Measurements from ENCODE around the gene BEND6. TPM values are rescaled to one million over a fixed set of nuclear protein-coding genes. Genes with fewer than 3 reads are reported as not detected.
"Not testable (repeated sequence)": the region's sequence is repeated elsewhere in the genome, so short reads cannot be mapped to it uniquely, and the experiment has no call there.

Gene BEND6
- total RNA-seq, 4 donors from 2014 or later: 0.55 to 0.79 TPM; not detected in 2

DNA sequence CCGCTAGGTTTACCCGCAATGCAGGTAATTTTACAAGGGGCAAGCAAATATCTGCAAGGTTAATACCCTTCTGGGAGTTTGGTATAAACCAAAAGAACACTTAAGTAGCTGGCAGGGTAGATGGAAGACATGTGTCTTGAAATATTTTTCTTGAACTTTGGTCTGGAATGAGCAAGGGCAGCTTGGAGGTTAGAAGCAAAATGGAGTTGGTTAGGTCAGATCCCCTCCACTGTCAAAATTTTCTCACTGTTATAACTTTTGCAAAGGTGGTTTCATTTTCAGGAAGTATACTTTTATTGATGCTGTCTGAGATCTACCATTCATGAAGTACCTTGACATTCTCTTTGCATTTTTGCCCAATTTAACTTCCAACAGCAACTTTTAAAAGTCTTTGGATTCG is 78.3 kb downstream of the BEND6 start:
- Histone ChIP-seq H3K9me3 (no peaks in the 10 kb centered on the region), H3K4me3 (no peak overlapping the region), H3K27ac (no peak overlapping the region), H3K4me1 (no peaks in the 10 kb centered on the region), H3K27me3 (no peaks in the 10 kb centered on the region), H3K36me3 (no peaks in the 10 kb centered on the region)
- in situ Hi-C loops (cut with MboI; ENCODE audit: low pct_ligation_motif_present in 1 of 4, low pct_unique_long_range_greater_than_20kb in 1 of 4, low sequenced_read_pairs in 3 of 4) (loop anchor here in 1 of 4 donors (25.0 kb wide), 1 partner anchor 304 kb away; no protein-coding TSS in a partner anchor), intact Hi-C loops (cut with DNase I; ENCODE audit: low total_unique reads) (no loop called here)
- DNase-seq: no peak
- whole genome bisulfite sequencing, 2 donors (ENCODE audit: low coverage in 1 of 2): 75 to 77% methylated on average over 2 to 3 of the region's 3 CpGs
- TF ChIP-seq EP300 (IDR thresholded peaks at IDR 0.05; ENCODE audit: low read depth): no peak
- TF ChIP-seq, protein P1, sequence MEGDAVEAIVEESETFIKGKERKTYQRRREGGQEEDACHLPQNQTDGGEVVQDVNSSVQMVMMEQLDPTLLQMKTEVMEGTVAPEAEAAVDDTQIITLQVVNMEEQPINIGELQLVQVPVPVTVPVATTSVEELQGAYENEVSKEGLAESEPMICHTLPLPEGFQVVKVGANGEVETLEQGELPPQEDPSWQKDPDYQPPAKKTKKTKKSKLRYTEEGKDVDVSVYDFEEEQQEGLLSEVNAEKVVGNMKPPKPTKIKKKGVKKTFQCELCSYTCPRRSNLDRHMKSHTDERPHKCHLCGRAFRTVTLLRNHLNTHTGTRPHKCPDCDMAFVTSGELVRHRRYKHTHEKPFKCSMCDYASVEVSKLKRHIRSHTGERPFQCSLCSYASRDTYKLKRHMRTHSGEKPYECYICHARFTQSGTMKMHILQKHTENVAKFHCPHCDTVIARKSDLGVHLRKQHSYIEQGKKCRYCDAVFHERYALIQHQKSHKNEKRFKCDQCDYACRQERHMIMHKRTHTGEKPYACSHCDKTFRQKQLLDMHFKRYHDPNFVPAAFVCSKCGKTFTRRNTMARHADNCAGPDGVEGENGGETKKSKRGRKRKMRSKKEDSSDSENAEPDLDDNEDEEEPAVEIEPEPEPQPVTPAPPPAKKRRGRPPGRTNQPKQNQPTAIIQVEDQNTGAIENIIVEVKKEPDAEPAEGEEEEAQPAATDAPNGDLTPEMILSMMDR (IDR thresholded peaks at IDR 0.05): no peak
- TF ChIP-seq POLR2A (IDR thresholded peaks at IDR 0.05): no peak

DNA sequence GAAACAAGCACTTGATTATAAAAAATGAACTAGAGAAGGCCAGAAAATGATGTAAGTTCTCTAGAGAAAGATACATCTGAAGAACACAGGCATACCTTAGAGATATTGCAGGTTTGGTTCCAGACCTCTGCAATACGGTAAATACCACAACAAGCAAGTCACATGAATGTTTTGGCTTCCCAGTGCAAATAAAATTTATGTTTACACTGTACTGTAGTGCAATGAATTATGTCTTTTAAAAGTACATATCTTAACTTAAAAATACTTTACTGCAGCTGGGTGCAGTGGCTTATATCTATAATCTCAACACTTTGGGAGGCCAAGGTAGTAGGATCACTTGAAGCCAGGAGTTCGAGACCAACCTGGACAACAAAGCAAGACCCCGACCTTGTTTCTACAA is 80.6 kb downstream of the BEND6 start:
- WGBS, 2 donors (ENCODE audit: low coverage in 1 of 2): 28% methylated on average over 3 of the region's 3 CpGs
- Histone ChIP-seq H3K36me3 (no peaks in the 10 kb centered on the region), H3K4me3 (no peak overlapping the region), H3K9me3 (no peaks in the 10 kb centered on the region), H3K27me3 (no peaks in the 10 kb centered on the region), H3K27ac (no peak overlapping the region), H3K4me1 (no peaks in the 10 kb centered on the region)
- no peak for DNase-seq
- TF ChIP-seq EP300 (IDR thresholded peaks at IDR 0.05; ENCODE audit: low read depth): no peak
- no peak for TF ChIP-seq POLR2A (IDR thresholded peaks at IDR 0.05)
- TF ChIP-seq POLR2AphosphoS5 (IDR thresholded peaks at IDR 0.05): no peak
- TF ChIP-seq, protein P1 (IDR thresholded peaks at IDR 0.05): no peak
- intact Hi-C loops (cut with DNase I; ENCODE audit: low total_unique reads) (no loop called here), in situ Hi-C loops (cut with MboI; ENCODE audit: low pct_ligation_motif_present in 1 of 4, low pct_unique_long_range_greater_than_20kb in 1 of 4, low sequenced_read_pairs in 3 of 4) (loop anchor here in 1 of 4 donors (25.0 kb wide), 1 partner anchor 302 kb away; no protein-coding TSS in a partner anchor)

DNA sequence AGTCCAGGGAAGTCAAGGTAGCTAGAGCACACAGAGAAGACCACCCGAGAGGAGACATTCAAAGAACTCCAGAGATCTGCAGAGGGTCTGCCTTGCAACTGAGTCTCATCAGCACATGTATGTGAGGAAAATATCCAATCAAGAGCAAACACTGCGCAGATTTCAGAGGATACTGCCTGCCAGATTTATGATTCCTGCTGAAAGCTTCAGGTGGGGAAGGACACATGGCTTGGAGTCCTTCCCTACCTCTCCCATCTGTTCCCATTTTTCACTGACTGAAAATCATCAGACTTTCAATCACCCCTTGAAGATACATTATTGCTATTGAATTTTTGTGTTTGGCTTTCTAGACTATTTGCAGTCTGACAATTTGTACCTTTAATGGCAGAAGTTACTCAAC is 84.0 kb downstream of the BEND6 start:
- 57 to 95% methylated on average over 1 to 2 of the region's 2 CpGs for WGBS, 2 donors (ENCODE audit: low coverage in 1 of 2)
- peaks cover 13% of the 10 kb centered on the region for H3K27me3 ChIP-seq
- H3K4me3 ChIP-seq: no peak overlapping the region
- in situ Hi-C loops (cut with MboI; ENCODE audit: low pct_ligation_motif_present in 1 of 4, low pct_unique_long_range_greater_than_20kb in 1 of 4, low sequenced_read_pairs in 3 of 4) (loop anchor here in 1 of 4 donors (25.0 kb wide), 1 partner anchor 298 kb away; no protein-coding TSS in a partner anchor), intact Hi-C loops (cut with DNase I; ENCODE audit: low total_unique reads) (no loop called here)
- no peaks in the 10 kb centered on the region for H3K9me3 ChIP-seq
- H3K36me3 ChIP-seq: no peaks in the 10 kb centered on the region
- H3K4me1 ChIP-seq: no peaks in the 10 kb centered on the region
- no peak for DNase-seq
- no peak overlapping the region for H3K27ac ChIP-seq
- TF ChIP-seq POLR2AphosphoS5 (IDR thresholded peaks at IDR 0.05) (no peak), POLR2A (IDR thresholded peaks at IDR 0.05) (no peak), EP300 (IDR thresholded peaks at IDR 0.05; ENCODE audit: low read depth) (no peak)

DNA sequence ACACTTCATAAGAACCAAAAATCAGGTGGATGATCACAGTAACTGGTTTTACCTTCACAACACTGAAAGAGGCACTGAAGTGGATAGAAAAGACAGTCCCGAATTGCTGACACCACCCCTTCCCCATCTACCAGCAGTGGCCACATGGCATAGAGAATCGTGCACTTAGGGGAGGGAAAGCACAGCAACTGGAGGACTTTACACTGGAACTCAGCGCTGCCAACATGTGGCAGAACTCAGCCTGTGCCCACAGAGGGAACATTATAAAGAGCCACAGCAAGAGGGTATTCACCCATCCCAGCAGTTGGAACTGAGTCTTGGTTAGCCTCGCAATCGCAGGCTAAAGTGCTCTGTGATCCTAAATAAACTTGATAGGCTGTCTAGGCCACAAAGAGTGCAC is 85.1 kb downstream of the BEND6 start:
- TF ChIP-seq, protein P1 (IDR thresholded peaks at IDR 0.05): no peak
- TF ChIP-seq POLR2A (IDR thresholded peaks at IDR 0.05) (no peak), POLR2AphosphoS5 (IDR thresholded peaks at IDR 0.05) (no peak), EP300 (IDR thresholded peaks at IDR 0.05; ENCODE audit: low read depth) (no peak)
- no peak overlapping the region for H3K27ac ChIP-seq
- DNase-seq: no peak
- WGBS, 2 donors (ENCODE audit: low coverage in 1 of 2): 75 to 100% methylated on average over 1 to 5 of the region's 5 CpGs
- intact Hi-C loops (cut with DNase I; ENCODE audit: low total_unique reads): no loop called here
- no peak overlapping the region for H3K4me3 ChIP-seq
- no peaks in the 10 kb centered on the region for H3K4me1 ChIP-seq
- H3K36me3 ChIP-seq: no peaks in the 10 kb centered on the region
- H3K27me3 ChIP-seq: peaks cover 13% of the 10 kb centered on the region
- no peaks in the 10 kb centered on the region for H3K9me3 ChIP-seq
- in situ Hi-C loops (cut with MboI; ENCODE audit: low pct_ligation_motif_present in 1 of 4, low pct_unique_long_range_greater_than_20kb in 1 of 4, low sequenced_read_pairs in 3 of 4): loop anchor here in 1 of 4 donors (25.0 kb wide), 1 partner anchor 297 kb away; no protein-coding TSS in a partner anchor

DNA sequence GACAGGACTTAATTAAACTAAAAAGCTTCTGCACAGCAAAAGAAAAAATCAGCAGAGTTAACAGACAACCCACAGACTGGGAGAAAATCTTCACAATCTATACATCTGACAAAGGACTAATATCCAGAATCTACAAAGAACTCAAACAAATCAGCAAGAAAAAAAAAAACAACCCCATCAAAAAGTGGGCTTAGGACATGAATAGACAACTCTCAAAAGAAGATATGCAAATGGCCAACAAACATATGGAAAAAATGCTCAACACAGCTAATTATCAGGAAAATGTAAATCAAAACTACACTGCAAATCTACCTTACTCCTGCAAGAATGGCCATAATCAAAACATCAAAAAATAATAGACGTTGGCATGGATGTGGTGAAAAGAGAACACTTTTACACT is 89.2 kb downstream of the BEND6 start:
- H3K27ac ChIP-seq; H3K36me3 ChIP-seq; H3K9me3 ChIP-seq; H3K4me3 ChIP-seq; intact Hi-C loops (cut with DNase I; ENCODE audit: low total_unique reads); DNase-seq: not testable (repeated sequence)
- Histone ChIP-seq H3K27me3 (peaks cover 13% of the 10 kb centered on the region), H3K4me1 (peaks cover 0 to 15% (median 7%) of the 10 kb centered on the region in 4 donors)
- WGBS, 2 donors (ENCODE audit: low coverage in 1 of 2): 74 to 83% methylated on average over 1 of the region's 1 CpG
- in situ Hi-C loops (cut with MboI; ENCODE audit: low pct_ligation_motif_present in 1 of 4, low pct_unique_long_range_greater_than_20kb in 1 of 4, low sequenced_read_pairs in 3 of 4): loop anchor here in 1 of 4 donors (25.0 kb wide), 1 partner anchor 293 kb away; no protein-coding TSS in a partner anchor
